GM10248 (cell line): Measurements from ENCODE around the gene XPO1.

Experiments used
- CTCF ChIA-PET: fragments of 300-600 bp; sonication (Branson Sonifier 250); formaldehyde crosslinking; extraction: SDS; loops from one replicate; lab custom pipeline; 2021; ENCODE audit warnings: antibody characterized with exemption; lab: Yijun Ruan, JAX
- POLR2A ChIA-PET: fragments of 350-650 bp; sonication (Branson Sonifier 250); formaldehyde crosslinking; extraction: SDS; loops from one replicate; lab custom pipeline; 2020; ENCODE audit warnings: antibody characterized with exemption; lab: Yijun Ruan, JAX
- DNase-seq: peaks from one replicate; pipeline ENCODE4 v3.0.0; 2012; ENCODE audit errors: extremely low spot score
- CTCF ChIP-seq: IDR thresholded peaks from 2 replicates; pipeline ENCODE4 v1.5.1; 2012; ENCODE audit warnings: mild to moderate bottlenecking, low read depth; ENCODE audit errors: extremely low read depth, missing control alignments, control extremely low read depth

XPO1 gene

GRCh38 chr2:61562615-61563014 lies 24.5 kb upstream of the XPO1 start:
- ChIA-PET POLR2A (no interaction called here), CTCF (no interaction called here)
- TF ChIP-seq CTCF = no peak
- DNase-seq = no peak

DNA sequence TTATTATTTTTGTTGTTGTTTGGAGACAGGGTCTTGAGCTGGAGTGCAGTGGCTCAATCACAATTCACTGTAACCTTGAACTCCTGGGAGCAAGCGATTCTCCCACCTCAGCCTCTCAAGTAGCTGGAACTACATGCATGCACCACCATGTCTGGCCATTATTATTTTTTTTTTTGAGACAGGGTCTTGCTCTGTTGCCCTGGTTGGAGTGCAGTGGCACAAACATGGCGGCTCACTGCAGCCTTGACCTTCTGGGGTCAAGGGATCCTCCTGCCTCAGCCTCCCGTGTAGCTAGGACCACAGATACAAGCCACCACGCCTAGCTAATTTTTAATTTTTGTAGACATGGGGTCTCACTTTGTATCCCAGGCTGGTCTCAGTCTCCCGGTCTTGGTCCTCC lies 20.0 kb upstream of the XPO1 start:
- DNase-seq = no peak
- TF ChIP-seq CTCF = no peak
- ChIA-PET CTCF (interaction anchor here (1.4 kb wide), 1 partner anchor 12 kb away, joined by 3 read pairs; no protein-coding TSS in a partner anchor), POLR2A (no interaction called here)

GRCh38 chr2:61557381-61557780 lies 19.2 kb upstream of the XPO1 start:
- POLR2A ChIA-PET = no interaction called here
- DNase-seq = no peak
- CTCF ChIA-PET = no interaction called here

DNA sequence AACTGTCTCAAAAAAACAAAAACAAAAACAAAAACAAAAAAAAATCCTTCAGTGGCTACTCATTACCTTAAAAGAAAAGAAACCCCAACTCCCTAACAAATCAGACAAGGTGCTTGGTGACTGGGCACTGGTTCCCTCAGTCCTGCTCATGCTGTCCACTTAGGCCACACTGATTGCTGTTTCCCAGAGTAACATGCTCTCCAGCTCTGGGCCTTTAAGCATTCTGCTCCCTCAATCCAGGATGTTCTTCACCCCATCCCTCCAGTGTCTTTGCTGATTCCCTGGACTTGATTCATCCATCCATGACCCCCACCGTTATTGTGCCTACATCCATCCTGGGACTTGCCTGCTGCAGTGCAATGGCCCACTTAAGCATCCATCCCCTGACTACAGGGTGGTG lies 16.4 kb upstream of the XPO1 start:
- ChIA-PET POLR2A (no interaction called here), CTCF (no interaction called here)
- DNase-seq = no peak
- TF ChIP-seq CTCF = no peak

More at GRCh38 chr2:61557381-61557780, 19.2 kb upstream of the XPO1 start:
- TF ChIP-seq CTCF = no peak

GRCh38 chr2:61550375-61551209 lies 12.4 kb upstream of the XPO1 start:
- ChIA-PET CTCF (interaction anchor here (1.8 kb wide), 1 partner anchor 10 kb away, joined by 5 read pairs; no protein-coding TSS in a partner anchor), POLR2A (no interaction called here)
- no peak for TF ChIP-seq CTCF
- no peak for DNase-seq

DNA sequence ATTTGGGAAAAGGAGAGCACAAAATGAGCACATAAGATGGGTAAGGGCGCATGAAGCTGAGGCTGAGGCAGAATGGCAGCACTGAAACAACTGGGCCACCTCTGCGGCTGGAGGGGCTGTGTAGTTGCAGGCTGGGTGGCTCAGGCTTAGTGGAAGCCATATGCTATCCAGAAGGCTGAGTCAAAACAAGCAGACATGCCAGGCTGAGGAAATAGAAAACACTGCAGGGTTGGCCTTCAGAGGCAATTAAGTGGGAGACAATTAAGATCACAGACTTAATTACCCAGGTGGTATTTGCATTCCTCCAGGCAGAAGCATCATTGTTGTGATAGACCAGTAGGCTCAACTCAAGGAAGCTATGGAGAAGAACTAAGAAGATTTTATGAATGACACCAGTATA lies 11.4 kb upstream of the XPO1 start:
- no peak for DNase-seq
- TF ChIP-seq CTCF = no peak
- ChIA-PET CTCF (no interaction called here), POLR2A (no interaction called here)
